Right forelimb (tissue), 1 donor: ENCODE data around the gene FKBP11.
"Not testable (repeated sequence)": the region's sequence is repeated elsewhere in the genome, so short reads cannot be mapped to it uniquely, and the experiment has no call there.

ENCODE experiments used
- DNase-seq: peaks from one replicate; pipeline ENCODE4 v3.0.0-alpha.2; 2018

FKBP11 gene

GRCh38 chr12:48954841-48955501 is 29.7 kb upstream of the FKBP11 start:
- no peak for DNase-seq

- DNase-seq: no peak
Observed at GRCh38 chr12:48954061-48954460, 28.8 kb upstream of the FKBP11 start.

GRCh38 chr12:48952691-48953090 is 27.4 kb upstream of the FKBP11 start:
- no peak for DNase-seq

DNA sequence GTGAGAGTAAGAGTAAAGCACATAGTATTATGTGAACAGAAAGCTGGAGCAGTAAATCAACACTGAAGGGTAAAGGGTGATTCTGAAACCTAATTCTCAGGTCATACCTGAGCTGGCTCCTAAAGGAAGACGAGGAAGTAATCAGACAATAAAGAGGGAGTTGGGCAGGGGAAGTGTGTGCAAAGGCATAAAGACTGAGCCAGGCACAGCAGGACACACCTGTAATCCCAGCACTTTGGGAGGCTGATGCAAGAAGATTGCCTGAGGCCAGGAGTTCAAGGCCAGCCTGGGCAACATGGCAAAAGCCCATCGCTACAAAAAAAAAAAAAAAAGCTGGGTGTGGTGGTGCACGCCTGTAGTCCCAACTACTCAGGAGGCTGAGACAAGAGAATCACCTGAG is 22.4 kb upstream of the FKBP11 start:
- no peak for DNase-seq

- no peak for DNase-seq
Observed at GRCh38 chr12:48946943-48947342, 21.7 kb upstream of the FKBP11 start.

DNA sequence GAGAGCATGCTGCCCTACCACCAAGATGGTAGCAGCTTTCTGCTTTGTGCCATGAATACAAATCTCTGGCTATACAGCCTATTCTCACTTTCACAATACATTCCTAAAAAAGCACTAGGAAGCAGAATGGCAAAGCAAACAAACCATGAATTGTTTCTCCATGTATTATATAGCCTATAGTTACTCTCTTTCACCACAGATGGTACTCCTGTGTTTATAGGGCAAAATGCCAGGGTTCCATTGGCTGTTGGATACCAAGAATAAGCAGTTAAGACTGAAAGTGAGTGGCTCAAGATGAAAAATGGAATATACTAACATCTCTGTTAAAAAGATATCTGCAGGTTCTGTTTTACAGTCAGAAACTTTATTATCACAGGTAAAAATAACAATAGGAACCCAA is 20.9 kb upstream of the FKBP11 start:
- DNase-seq: no peak

DNA sequence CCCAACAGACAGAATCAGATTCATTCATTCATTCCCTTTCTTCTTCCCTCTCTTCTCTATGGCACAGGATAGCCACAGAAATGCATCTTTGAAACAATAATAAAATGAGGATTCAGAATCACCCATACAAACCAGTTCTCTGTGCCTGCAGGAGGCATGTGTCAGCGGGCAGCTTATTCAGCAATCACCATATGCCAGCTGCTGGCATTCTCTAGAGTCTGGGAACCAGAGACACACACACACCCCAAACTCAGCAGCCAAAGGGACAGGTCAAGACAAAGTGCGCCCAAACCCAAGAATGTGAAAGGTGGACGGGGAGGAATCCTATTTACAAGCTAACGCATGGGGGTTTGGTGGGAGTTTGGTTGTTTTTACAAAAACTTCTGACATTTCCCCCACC is 17.9 kb upstream of the FKBP11 start:
- DNase-seq: no peak

GRCh38 chr12:48940181-48940580 is 14.9 kb upstream of the FKBP11 start:
- DNase-seq: no peak

DNA sequence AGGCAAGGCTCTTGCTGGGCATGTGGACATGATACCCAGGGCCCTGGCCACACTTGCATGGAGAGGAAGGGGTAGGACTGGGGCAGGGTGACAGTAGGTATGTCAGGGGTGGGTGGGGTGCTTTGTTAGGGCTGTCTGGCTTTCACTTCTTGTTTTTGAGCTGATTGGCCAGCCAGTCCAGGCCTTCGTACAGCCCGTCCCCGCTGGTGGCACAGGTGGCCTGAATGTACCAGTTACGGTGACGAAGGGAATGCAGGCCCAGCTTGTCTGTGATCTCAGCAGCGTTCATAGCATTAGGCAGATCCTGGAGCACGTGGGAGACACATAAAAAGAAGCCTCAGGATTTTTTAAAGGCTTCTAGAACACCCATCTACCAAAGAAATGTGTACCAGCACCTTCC is 13.5 kb upstream of the FKBP11 start:
- DNase-seq: no peak

DNA sequence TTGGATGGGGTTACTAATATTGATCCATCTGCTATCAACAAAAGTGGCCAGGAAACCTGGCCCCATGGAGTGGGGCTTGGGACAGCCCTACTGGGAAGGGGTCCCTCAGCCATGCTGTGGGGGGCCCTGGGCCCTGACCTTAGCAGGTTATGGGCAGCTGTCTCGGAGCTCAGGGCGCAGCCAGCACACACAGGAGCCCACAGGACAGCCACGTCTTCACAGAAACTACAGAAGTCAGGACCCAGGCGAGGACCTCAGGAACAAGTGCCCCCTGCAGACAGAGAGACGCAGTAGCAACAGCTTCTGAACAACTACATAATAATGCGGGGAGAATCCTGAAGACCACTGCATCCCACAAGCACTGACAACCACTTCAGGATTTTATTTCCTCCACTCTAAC is 11.9 kb upstream of the FKBP11 start:
- no peak for DNase-seq

- peak; percentile 83 for DNase-seq
Observed at GRCh38 chr12:48936379-48936979, 11.2 kb upstream of the FKBP11 start.

GRCh38 chr12:48934312-48934706 is 9.0 kb upstream of the FKBP11 start:
- DNase-seq: no peak

- no peak for DNase-seq
Observed at GRCh38 chr12:48933664-48934311, 8.5 kb upstream of the FKBP11 start.

DNA sequence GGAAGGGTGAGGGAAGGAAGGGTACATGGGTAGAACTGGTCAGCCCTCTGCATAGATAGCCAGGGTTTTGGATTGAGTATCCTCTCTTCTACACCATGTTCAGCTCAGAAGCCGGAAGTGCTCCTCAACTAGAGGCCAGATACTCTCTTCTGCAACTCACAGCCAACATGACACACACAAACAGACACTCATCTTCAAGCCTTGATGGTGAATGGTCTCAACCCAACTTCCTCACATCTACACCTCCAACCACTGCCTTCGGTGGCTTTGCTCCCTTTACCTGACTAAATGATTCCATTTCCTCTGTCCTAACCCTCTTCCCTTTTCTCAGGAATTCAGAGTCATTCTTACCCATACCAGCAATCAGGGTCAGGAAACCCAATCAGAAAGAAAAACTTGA is 7.6 kb upstream of the FKBP11 start:
- DNase-seq: no peak

DNA sequence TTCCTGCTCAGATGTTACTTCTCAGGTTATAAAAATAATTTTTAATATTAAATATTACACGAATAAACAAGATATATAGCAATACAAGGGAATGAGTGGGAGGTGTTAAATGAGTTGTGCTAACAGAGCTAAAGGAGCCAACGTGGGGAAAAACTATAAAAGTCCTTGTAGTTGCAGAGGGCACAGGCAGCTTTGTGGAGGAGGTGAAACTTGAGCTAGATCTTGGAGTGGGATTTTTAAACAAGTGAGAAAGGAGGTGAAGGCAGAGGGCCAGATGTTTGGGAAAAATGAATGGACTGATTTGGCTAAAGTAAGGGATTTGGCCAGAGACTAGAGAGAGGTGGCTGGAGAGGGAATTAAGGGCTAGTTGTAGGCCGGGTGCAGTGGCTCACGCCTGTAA is 5.2 kb upstream of the FKBP11 start:
- no peak for DNase-seq

DNA sequence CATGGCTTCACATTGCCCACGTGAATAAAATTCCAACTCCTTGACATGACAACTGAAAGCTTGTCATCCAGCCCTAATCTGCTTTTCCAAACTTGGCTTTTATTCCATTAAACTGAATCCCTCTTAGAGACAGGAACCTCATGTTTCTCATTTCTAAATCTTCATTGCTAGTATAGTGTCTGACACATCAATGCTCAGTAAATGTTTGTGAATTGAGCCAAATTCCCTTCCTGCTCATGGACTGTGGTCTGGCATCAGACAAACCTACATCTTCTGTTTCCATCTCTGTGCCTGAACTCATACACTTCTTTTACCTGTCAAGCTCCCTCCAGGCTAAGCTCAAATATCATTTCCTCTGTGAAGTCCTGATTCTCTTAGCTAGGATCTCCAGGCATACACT is 4.3 kb upstream of the FKBP11 start:
- no peak for DNase-seq

GRCh38 chr12:48927261-48927660 is 2.0 kb upstream of the FKBP11 start:
- DNase-seq: no peak

DNA sequence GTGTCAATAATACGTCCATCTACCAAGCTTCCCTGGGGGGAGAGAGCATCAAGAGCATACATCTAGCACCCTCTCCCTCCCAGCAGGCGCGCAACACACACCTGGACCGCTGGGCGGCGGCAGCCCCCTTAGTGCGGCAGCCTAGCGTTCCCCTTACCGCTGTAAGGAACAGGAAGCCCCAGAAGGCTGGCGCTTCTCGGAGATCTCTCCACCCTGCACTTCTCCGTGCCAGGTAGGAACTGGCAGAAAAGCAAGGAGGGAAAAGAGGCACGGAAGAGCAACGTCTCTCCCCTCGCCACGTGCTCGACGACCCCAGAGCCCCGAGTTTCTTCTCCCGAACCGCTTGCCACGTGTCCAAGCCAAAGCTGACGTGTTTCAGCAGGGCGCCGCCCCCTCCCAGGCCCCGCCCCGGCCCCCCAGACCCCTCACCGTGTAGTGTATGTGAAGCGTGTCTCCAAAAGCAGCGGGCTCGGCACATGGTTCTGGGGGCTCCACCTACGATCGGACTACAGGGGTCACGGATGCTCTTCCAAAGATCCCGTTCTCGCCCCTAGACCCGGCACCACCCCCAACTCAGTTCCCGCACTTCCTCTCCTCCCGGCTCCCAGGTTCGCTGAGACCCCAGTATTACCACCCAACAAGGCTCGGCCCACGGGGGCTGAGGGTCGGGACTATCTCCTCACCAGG is 532 bp downstream of the FKBP11 start:
- DNase-seq: peak; percentile 83

DNA sequence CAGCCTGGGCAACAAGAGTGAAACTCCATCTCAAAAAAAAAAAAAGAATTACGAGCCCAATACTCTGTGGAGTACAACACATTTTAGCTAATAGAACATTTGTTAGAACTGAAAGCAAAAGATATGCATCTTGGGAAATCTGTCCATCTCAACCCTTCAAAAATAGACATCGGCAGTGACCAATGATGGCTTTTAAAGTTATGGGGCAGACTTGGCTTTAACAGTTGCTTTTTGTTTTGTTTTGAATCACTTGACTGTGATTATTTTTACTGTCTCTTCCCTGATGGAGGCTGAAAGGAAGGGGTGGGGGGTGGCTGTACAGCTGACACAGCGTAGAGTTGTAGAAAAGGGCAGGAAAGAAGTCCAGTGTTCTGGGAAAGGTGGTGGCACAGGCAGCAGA is 2.2 kb downstream of the FKBP11 start:
- no peak for DNase-seq

- DNase-seq: no peak
Observed at GRCh38 chr12:48917857-48918537, 7.3 kb downstream of the FKBP11 start.

DNA sequence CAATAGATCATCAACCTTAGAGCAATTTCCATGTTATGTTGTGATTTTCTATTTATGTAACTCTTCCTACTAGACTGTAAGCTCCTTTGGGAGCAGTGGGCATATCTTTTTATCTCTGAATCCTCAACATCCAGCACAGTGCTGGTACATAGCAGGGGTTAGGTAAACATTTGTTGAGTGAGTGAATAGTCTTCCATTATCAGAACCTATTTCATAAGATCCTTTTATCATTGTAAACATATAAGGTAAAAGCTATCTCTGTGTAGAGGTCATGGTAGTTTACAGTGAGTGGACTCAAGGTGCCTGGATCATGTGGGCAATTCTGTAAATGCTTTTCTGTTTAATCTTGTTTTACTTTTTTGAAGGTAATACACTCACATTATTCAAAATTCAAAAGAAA is 15.1 kb downstream of the FKBP11 start:
- no peak for DNase-seq

DNA sequence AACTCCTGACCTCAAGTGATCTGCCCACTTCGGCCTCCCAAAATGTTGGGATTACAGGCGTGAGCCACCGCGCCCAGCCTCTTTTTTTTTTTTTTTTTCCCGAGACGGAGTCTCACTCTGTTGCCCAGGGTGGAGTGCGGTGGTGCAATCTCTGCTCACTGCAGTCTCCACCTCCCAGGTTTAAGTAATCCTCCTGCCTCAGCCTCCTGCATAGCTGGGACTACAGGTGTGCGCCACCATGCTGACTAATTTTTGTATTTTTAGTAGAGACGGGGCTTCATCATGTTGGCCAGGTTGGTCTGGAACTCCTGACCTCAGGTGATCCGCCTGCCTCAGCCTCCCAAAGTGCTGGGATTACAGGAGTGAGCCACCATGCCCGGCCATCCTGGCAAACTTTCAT is 15.6 kb downstream of the FKBP11 start:
- not testable (repeated sequence) for DNase-seq

DNA sequence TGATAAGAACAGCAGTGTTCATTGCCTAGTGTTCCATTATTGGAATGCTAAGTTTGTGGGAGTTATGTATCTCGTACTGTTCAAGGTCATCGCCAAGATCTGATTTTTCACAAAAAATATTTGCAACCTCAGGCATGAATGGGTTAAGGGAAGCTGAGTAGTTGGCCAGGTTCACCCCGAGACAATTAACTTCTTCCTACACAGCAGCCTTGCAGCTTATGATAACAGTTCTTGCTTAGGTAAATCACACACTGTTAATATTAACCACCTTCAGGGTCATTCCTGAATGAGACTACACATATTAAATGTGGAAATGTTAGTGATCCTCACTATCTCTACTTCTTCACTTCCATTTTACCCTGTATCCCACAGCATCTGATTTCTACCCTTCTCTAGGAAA is 18.0 kb downstream of the FKBP11 start:
- no peak for DNase-seq
